NCI-H1092 (cell line): ENCODE data around the gene PDIA4.
"Not testable (repeated sequence)": the region's sequence is repeated elsewhere in the genome, so short reads cannot be mapped to it uniquely, and the experiment has no call there.

Experiments used
- DNase-seq: peaks from one replicate; lab custom pipeline; 2025; lab: John Stamatoyannopoulos, UW

PDIA4 gene

GRCh38 chr7:149003560-149004305 lies 24.6 kb downstream of the PDIA4 start:
- DNase-seq: no peak

DNA sequence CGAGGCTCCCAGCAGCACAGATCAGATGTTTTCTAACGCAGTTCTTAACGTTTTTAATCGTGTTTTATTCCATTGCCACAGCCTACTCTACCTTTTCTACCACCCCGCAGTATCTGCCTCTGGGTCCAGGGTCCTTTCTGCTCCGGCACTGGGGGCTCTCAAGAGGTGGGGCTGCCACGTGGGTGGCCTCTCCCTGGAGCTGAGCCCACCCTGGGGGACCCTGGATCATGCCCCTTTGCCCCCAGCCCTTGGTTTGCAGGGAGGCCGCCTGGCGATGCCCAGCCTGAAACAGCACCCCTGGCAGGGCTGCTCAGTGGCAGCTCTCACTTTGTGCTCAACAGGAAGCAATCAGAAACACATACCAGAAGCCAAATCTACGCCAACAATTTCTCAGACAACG lies 25.3 kb downstream of the PDIA4 start:
- DNase-seq: no peak

DNA sequence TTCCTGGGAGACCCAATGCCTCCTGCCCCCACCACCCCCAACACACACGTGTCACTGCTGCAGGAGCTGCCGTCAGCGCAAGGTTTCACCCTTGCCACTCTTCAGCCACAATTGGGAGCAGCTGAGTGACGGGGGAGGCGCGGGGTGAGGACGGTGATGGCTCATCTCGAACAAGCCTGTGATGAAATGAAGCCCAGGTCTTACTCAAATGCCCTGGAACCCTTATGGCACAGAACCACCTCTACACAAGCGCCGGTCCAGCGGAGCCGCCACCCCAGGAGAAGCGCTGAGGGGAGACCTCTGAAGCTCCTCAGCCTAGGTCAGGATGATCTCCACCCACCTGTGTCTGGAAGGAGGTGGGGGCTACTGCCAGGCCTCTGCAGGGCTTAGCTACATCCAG lies 25.7 kb downstream of the PDIA4 start:
- no peak for DNase-seq

DNA sequence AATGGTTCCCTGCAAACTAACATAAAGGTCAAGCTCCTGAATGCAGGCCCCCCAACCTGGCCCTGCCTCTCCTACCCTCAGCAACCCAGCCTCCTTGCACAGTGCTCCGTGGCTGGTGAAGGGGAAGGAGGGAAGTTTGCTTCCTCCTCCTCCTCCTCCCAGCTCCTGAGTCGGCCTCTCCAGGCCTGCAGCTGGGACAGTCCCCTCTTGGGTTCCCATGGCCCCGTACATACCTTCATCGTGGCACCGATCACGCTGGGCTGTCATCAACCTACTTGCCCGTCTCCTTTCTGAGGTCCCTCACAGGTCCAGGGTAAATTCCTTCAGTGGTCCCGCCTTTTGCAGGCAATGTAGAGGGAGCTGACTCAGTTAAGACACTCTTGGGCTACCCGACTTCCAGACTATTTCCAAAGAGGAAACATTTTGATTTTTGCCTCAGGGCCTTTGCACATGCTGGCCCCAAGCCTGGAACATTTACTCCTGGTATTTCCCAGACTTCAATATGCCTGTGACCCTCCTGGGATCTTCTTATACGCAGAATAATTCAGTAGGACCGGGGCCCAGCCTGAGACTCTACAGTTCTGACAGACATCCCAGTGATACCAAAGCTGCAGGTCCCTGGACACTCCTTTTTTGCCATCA lies 26.8 kb downstream of the PDIA4 start:
- DNase-seq: no peak

DNA sequence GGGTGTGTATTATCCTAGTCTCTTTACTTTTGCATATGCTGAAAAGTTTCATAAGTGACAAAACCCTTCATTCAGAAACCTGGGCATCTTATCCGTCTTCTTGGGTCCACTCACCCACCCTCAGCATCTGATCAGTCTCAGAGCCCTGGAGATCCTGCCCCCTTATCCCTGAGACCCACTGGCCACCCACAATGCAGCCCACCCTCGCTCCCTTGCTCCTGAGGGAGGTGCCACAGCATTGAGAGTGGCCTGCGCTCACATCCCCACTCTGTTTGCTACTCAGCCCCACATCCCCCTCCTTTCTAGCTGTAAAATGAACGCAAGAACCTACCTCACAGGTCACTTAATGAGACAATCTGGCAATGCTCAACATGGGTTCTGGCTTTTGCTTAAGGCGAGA lies 27.3 kb downstream of the PDIA4 start:
- no peak for DNase-seq

DNA sequence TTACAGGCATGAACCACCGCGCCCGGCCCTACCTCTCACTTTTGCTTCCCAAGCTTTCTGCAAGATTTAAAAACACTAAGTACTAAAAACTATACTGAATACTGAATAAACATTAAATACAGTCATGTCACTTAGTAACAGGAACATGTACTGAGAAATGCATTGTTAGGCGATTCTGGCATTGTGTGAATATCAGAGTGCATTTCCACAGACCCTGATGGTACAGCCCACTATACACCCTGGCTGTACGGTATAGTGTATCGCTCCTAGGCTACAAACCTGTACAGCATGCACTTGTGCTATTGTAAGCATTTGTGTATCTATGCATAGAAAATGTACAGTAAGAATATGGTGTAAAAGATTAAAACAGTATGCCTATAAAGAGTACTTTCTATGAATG lies 29.1 kb downstream of the PDIA4 start:
- no peak for DNase-seq

- no peak for DNase-seq
These were observed 30.8 kb downstream of the PDIA4 start for GRCh38 chr7:148997497-148997896.

- no peak for DNase-seq
These were observed 33.7 kb downstream of the PDIA4 start for GRCh38 chr7:148994576-148994975.

DNA sequence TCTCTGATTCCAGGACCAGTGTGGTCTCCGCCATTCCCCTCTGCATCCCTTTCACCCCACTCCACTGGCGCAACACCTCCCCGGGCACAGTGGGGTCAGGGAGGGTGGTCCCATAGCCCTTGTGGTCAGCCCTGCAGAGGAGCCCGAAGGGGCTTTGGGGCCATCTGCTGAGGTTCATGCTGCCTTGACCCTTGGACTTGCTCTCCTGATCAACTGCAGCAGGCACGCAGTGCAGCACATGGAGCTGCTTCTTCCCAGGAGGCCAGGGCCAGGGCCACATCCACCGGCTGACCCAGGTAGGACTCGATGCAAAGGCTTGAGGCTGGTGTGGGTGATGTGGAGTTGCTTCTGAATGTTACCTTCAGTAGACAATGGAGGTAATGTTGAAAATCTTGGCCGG lies 35.1 kb downstream of the PDIA4 start:
- no peak for DNase-seq

DNA sequence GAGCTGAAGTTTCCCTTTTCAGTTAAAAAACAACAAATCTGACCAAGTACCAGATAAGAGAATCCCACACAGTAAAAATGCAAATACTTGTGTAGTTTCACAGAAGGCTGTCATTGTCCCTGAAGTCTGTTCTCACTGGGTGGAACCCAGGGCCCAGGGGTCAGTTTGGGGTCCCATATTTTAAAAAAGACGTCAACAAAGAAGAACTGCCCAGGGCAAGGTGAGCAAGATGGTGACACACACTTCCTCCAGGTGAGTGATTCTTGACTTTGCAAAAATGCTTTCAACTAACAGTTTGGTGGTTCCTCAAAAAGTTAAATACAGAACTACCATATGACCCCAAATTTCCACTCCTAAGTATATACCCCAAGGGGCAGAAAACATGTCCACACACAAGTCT lies 36.8 kb downstream of the PDIA4 start:
- DNase-seq: no peak

GRCh38 chr7:148987751-148988512 lies 40.4 kb downstream of the PDIA4 start:
- no peak for DNase-seq

GRCh38 chr7:148987010-148987750 lies 41.1 kb downstream of the PDIA4 start:
- peak; percentile 89 for DNase-seq

- no peak for DNase-seq
These were observed 41.6 kb downstream of the PDIA4 start for GRCh38 chr7:148986742-148987009.

DNA sequence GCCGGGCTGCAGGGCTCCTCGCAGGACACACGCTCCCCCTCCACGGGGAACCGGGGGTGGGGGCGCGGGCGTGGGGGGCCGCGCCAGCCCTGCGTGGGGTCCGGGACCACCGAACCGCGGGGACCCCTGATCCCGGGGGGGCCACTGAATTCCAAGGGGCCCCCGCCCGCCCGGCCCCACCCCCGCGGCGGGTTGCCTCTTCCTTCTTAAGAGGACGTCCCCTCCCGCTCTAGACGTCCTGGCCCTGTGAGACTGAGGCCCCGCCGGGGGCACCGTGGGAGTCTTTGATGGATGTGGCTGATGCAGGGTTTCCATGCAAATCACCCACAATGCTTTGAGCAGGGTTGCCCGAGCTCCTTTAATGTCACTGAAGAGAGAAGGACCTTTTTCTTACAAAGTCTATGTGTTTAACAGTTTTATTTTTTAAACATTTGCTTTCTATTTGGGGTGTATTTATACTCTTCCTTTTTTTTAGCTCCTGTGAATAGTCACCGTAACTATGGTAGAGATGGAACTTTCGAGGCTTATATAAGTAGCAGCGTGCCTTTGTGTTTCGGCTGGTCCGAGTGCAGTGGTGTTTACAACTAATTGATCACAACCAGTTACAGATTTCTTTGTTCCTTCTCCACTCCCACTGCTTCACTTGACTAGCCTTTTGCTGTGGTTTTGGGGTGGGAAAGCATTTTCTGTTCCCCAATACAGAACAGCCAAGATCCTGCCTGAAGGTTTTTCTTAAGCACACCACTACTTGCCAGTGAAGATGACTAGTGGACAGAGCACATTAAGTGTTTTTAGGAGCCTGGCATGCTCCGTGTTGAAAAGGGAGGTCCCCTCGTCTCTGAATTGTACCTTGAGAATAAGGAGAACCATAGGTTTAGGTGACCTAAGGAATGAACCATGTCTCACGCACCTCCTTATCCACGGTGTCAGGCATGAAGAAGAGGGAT lies 44.8 kb downstream of the PDIA4 start:
- DNase-seq: peak; percentile 76

GRCh38 chr7:148982654-148983199 lies 45.6 kb downstream of the PDIA4 start:
- no peak for DNase-seq

DNA sequence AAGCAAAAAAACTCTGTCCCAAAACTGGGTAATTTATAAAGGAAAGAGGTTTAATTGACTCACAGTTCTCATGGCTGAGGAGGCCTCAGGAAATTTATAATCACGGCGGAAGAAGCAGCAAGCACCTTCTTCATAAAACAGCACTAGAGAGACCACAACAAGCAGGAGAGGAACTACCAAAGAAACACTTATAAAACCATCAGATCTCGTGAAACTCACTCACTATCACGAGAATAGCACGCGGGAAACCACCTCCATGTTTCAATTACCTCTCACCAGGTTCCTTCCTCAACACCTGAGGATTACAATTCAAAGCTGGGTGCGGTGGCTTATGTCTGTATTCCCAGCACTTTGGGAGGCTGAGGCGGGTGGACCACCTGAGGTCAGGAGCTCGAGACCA lies 48.5 kb downstream of the PDIA4 start:
- DNase-seq: no peak

DNA sequence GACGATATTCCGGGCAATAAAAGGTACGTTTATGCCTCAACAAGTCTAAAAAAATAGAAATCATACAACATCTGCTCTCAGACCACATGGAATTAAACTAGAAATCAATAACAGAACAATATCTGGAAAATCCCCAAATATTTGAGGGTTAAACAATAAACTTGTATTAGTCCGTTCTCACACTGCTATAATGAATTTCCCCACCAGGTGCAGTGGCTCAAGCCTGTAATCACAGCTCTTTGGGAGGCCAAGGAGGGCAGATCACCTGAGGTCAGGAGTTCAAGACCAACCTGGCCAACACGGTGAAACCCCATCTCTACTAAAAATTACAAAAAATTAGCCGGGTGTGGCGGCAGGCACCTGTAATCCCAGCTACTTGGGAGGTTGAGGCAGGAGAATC lies 49.2 kb downstream of the PDIA4 start:
- not testable (repeated sequence) for DNase-seq

DNA sequence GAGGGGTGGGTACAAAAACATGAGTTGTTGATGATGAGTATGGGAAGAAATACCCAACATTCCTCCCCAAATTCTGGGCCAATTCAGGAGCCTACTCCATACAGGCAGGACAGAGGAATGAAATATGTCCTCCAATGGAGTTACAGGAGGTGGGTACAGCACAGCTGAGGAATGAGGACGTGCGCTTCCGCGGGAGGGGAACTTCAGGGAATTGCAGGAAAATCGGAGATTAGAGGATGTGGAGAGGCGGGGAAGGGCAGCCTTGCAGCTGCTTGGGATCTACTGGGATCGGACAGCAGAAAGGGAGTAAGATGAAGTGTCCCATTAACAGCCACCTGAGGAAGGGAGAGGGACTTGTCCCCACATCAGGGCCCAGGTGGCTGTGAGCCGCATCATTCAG lies 50.2 kb downstream of the PDIA4 start:
- DNase-seq: no peak

DNA sequence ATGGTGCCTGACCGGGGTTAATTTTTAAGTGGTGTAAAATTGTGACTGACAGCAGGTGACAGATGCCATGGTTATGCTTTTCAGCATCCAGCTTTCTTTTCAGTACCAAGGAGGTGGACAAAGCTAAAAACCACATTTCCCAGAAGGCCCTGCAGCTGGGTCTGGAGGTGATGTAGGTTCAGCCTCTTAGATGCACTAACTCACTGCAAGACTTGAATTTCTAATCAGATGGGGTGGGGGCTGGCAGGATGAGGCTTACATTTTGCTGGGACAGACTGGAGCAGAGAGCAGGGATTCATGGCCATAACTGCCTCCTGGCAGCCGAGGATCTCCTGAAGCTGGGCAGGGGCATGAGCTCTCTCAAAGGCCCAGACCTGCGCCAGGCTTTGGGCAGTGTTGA lies 52.4 kb downstream of the PDIA4 start:
- no peak for DNase-seq

DNA sequence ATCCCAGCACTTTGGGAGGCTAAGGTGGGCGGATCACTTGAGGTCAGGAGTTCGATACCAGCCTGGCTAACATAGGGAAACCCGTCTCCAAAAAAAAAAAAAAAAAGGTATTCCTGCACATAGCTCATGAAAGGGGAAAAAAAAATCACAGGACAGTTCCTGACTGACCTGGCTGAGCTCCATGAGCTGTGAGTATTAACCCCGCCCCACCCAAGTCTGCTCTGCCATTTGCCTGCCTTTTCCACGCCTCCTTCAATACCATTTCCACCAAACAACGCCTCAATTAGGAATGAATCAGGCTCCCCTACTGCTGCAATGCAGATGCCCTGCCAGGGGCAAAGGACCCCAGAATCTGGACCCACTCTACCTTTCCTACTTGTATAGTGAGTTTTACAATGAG lies 55.0 kb downstream of the PDIA4 start:
- no peak for DNase-seq

DNA sequence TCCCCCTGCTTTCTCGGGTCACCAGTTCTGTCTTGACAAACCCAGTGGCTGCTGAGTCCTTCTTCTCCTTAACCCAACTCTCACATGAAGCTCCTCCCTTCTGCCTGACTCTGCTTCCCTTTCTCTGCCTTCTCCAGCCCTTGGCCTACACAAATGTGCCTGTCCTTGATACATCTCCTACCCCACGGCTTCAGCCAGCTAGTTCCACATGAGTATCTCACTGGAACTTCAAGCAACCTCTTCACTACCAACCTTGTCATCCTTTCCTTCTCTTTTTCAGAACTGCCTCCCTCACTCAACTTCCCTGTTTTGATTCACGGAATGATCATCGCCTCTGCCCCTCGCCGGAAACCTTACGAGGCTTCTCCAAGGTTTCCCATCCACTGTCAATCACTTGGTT lies 55.9 kb downstream of the PDIA4 start:
- DNase-seq: no peak
